HepG2 (cell line): ENCODE results near the gene BTD. TPM values are rescaled to one million over a fixed set of nuclear protein-coding genes. Genes with fewer than 3 reads are reported as not detected.

Experiments
- ATAC-seq: fragments of 200-7000 bp; cut with Tn5 transposase; 3 replicates; pipeline ENCODE4 v1.9.1; 2020; ENCODE audit warnings: mild to moderate bottlenecking, moderate library complexity
- BruUV-seq: library from RNA; stranded (reverse); fragments of 400-500 nt; replicated peaks from 2 replicates; lab custom pipeline; 2021; lab: Mats Ljungman, UMichigan
- CTCF ChIA-PET: fragments of 300-600 bp; formaldehyde crosslinking; extraction: SDS; loops from one replicate; lab custom pipeline; 2021; ENCODE audit warnings: low total read pairs, inconsistent platforms, low intra/inter-chr PET ratio; lab: Yijun Ruan, JAX
- POLR2A ChIA-PET: fragments of 350-600 bp; sonication (Branson Sonifier 250); formaldehyde crosslinking; loops from one replicate; lab custom pipeline; 2020; ENCODE audit warnings: antibody characterized with exemption, inconsistent platforms; lab: Yijun Ruan, JAX
- DNase-seq: peaks from one replicate; pipeline ENCODE4 v3.0.0-alpha.2; 2015; ENCODE audit warnings: low spot score
- FAIRE-seq: peaks from 3 replicates; lab custom pipeline; 2011; peaks lifted over from hg19 to GRCh38; lab: Jason Lieb, UNC
- H2AFZ ChIP-seq: one replicate; pipeline ENCODE4 v1.6.1; 2011; ENCODE audit warnings: low read length, inconsistent platforms
- H3K27ac ChIP-seq: fragments of 300-600 bp; 3 replicates; pipeline ENCODE4 v1.8.0; 2011; ENCODE audit warnings: mixed run types, mild to moderate bottlenecking, mixed read lengths, low read length, inconsistent platforms; ENCODE audit not compliant: insufficient read depth; ENCODE audit errors: extremely low read length
- H3K27me3 ChIP-seq, 2 experiments: fragments of 200-600 bp in 1 of 2; 2 replicates in 1 of 2; 3 replicates in 1 of 2; pipeline versions ENCODE4 v1.6.0 to v1.8.0; 2011; ENCODE audit warnings: low read length in 2 of 2, mild to moderate bottlenecking in 2 of 2, moderate library complexity in 2 of 2, inconsistent platforms in 1 of 2; ENCODE audit not compliant: insufficient read depth in 2 of 2, control insufficient read depth in 1 of 2
- H3K36me3 ChIP-seq, 2 experiments: fragments of 200-600 bp in 1 of 2; replicated peaks in 1 of 2; 2 replicates in 1 of 2; 3 replicates in 1 of 2; pipeline versions ENCODE4 v1.5.1 to v1.8.0; 2011; ENCODE audit warnings: low read length in 2 of 2, inconsistent platforms in 1 of 2; ENCODE audit not compliant: insufficient read depth in 2 of 2, control insufficient read depth in 1 of 2
- H3K4me1 ChIP-seq: 2 replicates; pipeline ENCODE4 v1.5.1; 2012; ENCODE audit warnings: low read length, inconsistent platforms; ENCODE audit not compliant: insufficient read depth
- H3K4me2 ChIP-seq: 2 replicates; pipeline ENCODE4 v1.6.0; 2011; ENCODE audit warnings: low read depth, low read length, inconsistent platforms
- H3K4me3 ChIP-seq, 3 experiments: fragments of 200-600 bp in 1 of 3; sonication (generic), shearing (Covaris generic) in 1 of 3; replicated peaks in 1 of 3; 2 replicates each; pipeline ENCODE4 v1.5.1; 2011 to 2016; ENCODE audit warnings: low read length in 3 of 3, inconsistent platforms in 2 of 3, low read depth in 2 of 3, mild to moderate bottlenecking in 2 of 3, control low read depth in 1 of 3, mixed read lengths in 1 of 3; ENCODE audit not compliant: insufficient read depth in 1 of 3
- H3K79me2 ChIP-seq: one replicate; pipeline ENCODE4 v1.6.1; 2011; ENCODE audit warnings: low read length, inconsistent platforms; ENCODE audit not compliant: insufficient read depth
- H3K9ac ChIP-seq: 2 replicates; pipeline ENCODE4 v1.6.0; 2011; ENCODE audit warnings: mild to moderate bottlenecking, low read depth, low read length, inconsistent platforms; ENCODE audit not compliant: insufficient read depth
- H3K9me3 ChIP-seq: 2 replicates; pipeline ENCODE4 v1.5.1; 2012; ENCODE audit warnings: mild to moderate bottlenecking, low read length
- H4K20me1 ChIP-seq: 2 replicates; pipeline ENCODE4 v1.6.0; 2011; ENCODE audit warnings: inconsistent platforms, mild to moderate bottlenecking, low read length, moderate library complexity; ENCODE audit not compliant: insufficient read depth
- PHF8 ChIP-seq: sonication (generic); formaldehyde crosslinking; IDR thresholded peaks from 2 replicates; pipeline ENCODE4 v1.5.0; 2020; ENCODE audit warnings: missing genetic modification reagents
- ZNF296 ChIP-seq: sonication (generic); formaldehyde crosslinking; conservative IDR thresholded peaks from 2 replicates; pipeline ENCODE4 v1.5.0; 2020; ENCODE audit warnings: mild to moderate bottlenecking, missing genetic modification reagents
- WGBS: methylation state at CpG from one replicate; pipeline ENCODE4 v1.1.6; 2017; ENCODE audit warnings: low lambda C conversion rate; 5-methylcytosine and 5-hydroxymethylcytosine counted together
- in situ Hi-C: cut with HindIII; loops from 2 replicates; pipeline ENCODE4 v1.10.0; 2017; ENCODE audit warnings: low pct_unique_long_range_greater_than_20kb; ENCODE audit not compliant: extremely low pct_ligation_motif_present
- intact Hi-C: fragments of 100-400 bp; cut with micrococcal nuclease; formaldehyde crosslinking; loops from one replicate; pipeline ENCODE4 v1.10.0; 2022; ENCODE audit not compliant: unreplicated experiment
- polyA plus RNA-seq, 8 experiments: library from polyadenylated mRNA; depleted of rRNA in 3 of 8; stranded (reverse) in 7 of 8; unstranded in 1 of 8; fragments of >200 nt; fragmentation: Illumina TruSeq in 4 of 8; extraction: Trizol in 4 of 8; gene quantifications; 2 replicates each; pipeline versions ENCODE4 v1.2.1 to v1.2.3, GENCODE V29; 2011 to 2016; ENCODE audit warnings: low read depth in 4 of 8, missing spikeins in 1 of 8, mixed read lengths in 1 of 8; ENCODE audit not compliant: insufficient read depth in 1 of 8
- total RNA-seq, 5 experiments: library from RNA; depleted of rRNA; stranded (reverse); fragments of >200 nt; fragmentation: Illumina TruSeq; extraction: Trizol; gene quantifications; 2 replicates each; pipeline ENCODE4 v1.2.3, GENCODE V29; 2016; ENCODE audit warnings: low read depth in 1 of 5
- TF ChIP-seq, protein P1 (sequence below): sonication (generic); formaldehyde crosslinking; conservative IDR thresholded peaks from 2 replicates; pipeline ENCODE4 v1.8.0; 2022; ENCODE audit warnings: low read depth, missing genetic modification reagents
- TF ChIP-seq, protein P2 (sequence below): sonication (generic); formaldehyde crosslinking; conservative IDR thresholded peaks from 2 replicates; pipeline ENCODE4 v1.8.1; 2023; ENCODE audit warnings: missing genetic modification reagents
- TF ChIP-seq, protein P3 (sequence below): sonication (generic); formaldehyde crosslinking; IDR thresholded peaks from 2 replicates; pipeline ENCODE4 v1.5.0; 2020; ENCODE audit warnings: mild to moderate bottlenecking, missing genetic modification reagents, borderline replicate concordance
- TF ChIP-seq, protein P4 (sequence below): IDR thresholded peaks from 2 replicates; pipeline ENCODE4 v1.6.1; 2016; ENCODE audit warnings: missing biosample characterization, missing genetic modification reagents, low read depth

Gene BTD
- total and polyA plus RNA-seq, 2 of the 13 experiments (the other 11 are each of a cell fraction or from before 2014, with no cell fraction given) = 15.7 to 35.5 TPM

DNA sequence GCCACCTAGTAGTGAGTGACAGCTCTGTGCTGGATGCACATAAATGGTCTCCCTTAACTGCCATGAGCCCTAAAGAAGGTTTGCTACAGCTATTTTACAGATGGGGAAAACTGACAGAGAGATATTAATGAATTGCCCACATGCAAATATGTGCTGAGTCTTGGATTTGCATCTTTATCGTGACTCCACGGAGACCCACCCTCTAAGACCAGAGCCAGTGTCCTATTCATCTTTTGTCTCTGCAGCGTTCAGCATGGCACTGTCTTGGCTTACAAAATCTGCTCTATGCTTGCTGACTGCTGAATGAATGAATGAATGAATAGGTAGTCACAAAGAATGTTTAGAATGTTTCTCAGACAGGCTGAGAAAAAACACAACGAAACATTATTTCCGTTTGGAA lies 48.3 kb downstream of the BTD start (continued):
- TF ChIP-seq ZNF296 (CRISPR knock-in tag) = no peak
- TF ChIP-seq, protein P1, sequence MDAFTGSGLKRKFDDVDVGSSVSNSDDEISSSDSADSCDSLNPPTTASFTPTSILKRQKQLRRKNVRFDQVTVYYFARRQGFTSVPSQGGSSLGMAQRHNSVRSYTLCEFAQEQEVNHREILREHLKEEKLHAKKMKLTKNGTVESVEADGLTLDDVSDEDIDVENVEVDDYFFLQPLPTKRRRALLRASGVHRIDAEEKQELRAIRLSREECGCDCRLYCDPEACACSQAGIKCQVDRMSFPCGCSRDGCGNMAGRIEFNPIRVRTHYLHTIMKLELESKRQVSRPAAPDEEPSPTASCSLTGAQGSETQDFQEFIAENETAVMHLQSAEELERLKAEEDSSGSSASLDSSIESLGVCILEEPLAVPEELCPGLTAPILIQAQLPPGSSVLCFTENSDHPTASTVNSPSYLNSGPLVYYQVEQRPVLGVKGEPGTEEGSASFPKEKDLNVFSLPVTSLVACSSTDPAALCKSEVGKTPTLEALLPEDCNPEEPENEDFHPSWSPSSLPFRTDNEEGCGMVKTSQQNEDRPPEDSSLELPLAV (CRISPR knock-in tag) = no peak
- TF ChIP-seq, protein P2, sequence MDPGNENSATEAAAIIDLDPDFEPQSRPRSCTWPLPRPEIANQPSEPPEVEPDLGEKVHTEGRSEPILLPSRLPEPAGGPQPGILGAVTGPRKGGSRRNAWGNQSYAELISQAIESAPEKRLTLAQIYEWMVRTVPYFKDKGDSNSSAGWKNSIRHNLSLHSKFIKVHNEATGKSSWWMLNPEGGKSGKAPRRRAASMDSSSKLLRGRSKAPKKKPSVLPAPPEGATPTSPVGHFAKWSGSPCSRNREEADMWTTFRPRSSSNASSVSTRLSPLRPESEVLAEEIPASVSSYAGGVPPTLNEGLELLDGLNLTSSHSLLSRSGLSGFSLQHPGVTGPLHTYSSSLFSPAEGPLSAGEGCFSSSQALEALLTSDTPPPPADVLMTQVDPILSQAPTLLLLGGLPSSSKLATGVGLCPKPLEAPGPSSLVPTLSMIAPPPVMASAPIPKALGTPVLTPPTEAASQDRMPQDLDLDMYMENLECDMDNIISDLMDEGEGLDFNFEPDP = no peak
- TF ChIP-seq PHF8 (CRISPR knock-in tag) = no peak

DNA sequence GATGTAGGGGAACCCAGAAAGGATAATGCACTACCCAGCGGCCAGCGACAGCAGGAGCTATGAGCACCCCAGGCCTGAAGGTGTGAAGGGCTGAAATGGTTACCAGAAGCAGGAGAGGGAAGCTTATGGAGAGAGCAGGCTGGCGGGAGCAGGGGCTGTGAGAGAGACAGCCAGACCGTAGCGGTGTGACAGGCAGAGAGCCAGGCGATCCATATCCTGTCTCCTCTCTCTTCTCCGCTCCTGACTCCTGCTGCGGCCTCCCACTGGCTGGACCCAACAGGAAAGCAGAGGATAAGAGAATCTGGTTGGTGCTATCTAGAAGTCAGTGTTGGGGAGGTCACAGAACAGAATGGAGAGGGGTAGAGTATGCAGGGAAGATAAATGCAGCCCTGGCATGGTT lies 49.9 kb downstream of the BTD start:
- ATAC-seq (no peak; the same call in 2 of the 3 replicates), FAIRE-seq (no peak), DNase-seq (no peak)
- H3K9ac ChIP-seq = no peak overlapping the region
- no peak overlapping the region for H2AFZ ChIP-seq
- H3K4me1 ChIP-seq = peaks cover 10% of the 10 kb centered on the region
- no peaks in the 10 kb centered on the region for H3K27me3 ChIP-seq
- no peak overlapping the region for H3K27ac ChIP-seq
- no peaks in the 10 kb centered on the region for H3K36me3 ChIP-seq
- H3K9me3 ChIP-seq = peaks cover 4% of the 10 kb centered on the region
- WGBS = 90% methylated on average over 8 of the region's 8 CpGs
- no peaks in the 10 kb centered on the region for H3K79me2 ChIP-seq
- H3K4me2 ChIP-seq = no peak overlapping the region
- intact Hi-C loops (no loop called here), in situ Hi-C loops (no loop called here)
- ChIA-PET POLR2A (no interaction called here), CTCF (no interaction called here)
- no peak overlapping the region for H3K4me3 ChIP-seq
- no TSS peak for BruUV-seq
- TF ChIP-seq, protein P3, sequence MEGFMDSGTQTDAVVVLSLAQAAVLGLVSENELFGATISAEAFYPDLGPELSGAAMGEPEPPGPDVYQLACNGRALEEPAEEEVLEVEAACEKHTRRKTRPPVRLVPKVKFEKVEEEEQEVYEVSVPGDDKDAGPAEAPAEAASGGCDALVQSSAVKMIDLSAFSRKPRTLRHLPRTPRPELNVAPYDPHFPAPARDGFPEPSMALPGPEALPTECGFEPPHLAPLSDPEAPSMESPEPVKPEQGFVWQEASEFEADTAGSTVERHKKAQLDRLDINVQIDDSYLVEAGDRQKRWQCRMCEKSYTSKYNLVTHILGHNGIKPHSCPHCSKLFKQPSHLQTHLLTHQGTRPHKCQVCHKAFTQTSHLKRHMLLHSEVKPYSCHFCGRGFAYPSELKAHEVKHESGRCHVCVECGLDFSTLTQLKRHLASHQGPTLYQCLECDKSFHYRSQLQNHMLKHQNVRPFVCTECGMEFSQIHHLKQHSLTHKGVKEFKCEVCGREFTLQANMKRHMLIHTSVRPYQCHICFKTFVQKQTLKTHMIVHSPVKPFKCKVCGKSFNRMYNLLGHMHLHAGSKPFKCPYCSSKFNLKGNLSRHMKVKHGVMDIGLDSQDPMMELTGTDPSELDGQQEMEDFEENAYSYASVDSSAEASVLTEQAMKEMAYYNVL = no peak
- TF ChIP-seq, protein P4, sequence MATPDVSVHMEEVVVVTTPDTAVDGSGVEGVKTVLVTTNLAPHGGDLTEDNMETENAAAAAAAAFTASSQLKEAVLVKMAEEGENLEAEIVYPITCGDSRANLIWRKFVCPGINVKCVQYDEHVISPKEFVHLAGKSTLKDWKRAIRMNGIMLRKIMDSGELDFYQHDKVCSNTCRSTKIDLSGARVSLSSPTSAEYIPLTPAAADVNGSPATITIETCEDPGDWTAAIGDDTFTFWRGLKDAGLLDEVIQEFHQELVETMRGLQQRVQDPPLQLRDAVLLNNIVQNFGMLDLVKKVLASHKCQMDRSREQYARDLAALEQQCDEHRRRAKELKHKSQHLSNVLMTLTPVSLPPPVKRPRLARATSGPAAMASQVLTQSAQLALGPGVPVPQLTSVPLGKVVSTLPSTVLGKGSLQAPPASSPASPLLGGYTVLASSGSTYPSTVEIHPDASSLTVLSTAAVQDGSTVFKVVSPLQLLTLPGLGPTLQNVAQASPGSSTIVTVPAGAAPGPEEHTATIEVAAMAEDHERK (CRISPR knock-in tag) = no peak
- H4K20me1 ChIP-seq = no peaks in the 10 kb centered on the region
